GM19035 (cell line): ENCODE measurements around the gene HYCC1.
"Not testable (repeated sequence)": the region's sequence is repeated elsewhere in the genome, so short reads cannot be mapped to it uniquely, and the experiment has no call there.

Experiments used
- ATAC-seq: cut with Tn5 transposase; IDR thresholded peaks from one replicate; pipeline ENCODE4 v1.9.1; 2021; ENCODE audit not compliant: unreplicated experiment

HYCC1 gene

DNA sequence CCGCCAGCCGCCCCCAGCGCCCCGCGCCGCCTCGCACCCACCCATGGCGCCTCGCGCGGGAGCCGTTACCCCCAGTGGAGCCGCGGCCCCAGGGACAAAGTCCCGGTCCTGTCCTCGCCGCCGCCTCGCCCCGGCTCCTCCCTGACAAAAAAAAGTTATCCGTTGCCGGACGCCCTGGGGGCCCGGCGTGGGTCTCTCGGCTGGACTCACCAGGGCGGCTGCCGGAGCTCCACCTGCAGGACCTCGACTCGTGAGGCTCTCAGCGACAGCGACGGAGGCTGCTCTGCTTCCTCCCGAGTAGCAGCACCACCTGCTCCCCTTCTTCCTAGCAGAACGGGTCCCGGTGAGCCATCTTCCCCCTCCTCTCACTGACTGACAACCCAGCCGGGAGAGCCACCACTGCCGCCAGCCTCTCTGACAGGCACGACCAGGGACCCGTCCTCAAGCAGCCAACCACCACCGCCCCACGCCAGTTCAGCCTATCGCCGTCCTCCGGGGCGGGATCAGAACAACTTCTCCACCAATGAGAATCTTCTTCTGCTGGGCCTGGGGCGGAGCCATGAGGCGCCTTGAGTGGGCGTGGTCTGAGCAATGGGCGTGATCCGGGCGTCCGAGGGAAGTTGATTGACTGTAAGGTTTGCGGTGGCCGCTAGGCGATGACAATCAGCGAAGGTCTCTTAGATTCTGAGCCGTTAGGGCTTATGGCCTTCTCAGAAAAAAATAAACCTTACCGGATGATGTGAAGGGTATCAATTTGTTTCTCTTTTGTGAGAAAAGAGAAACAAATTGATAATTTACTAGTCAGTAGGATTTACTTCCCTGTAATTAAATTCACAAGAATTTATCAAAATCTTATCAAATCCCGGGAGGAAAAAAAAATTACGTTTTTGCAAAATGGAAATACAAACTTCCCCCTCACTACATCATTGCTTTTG, at the start of gene HYCC1:
Gene HYCC1 (minus strand): TSS at position 416 of the 935 bp plus-strand sequence. CDS start 23,019 bp downstream, outside the sequence.
- ATAC-seq, result peak; percentile 96

DNA sequence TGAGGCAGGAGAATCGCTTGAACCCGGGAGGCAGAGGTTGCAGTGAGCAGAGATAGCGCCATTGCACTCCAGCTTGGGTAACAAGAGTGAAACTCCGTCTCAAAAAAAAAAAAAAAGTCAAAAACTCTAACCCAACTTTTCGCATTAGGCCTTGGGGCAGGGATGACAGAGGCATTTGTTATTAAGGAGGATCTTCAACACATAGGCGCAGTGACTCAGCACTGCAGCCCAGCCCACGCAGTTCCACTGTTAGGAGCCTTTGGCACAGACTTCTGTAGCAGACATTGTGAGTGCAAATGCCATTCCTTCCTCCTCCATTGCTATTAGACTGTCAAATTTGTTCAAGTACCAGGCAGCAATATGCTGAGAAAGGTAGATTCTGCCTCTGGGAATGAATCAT, 48.5 kb upstream of the HYCC1 start:
- no peak for ATAC-seq

DNA sequence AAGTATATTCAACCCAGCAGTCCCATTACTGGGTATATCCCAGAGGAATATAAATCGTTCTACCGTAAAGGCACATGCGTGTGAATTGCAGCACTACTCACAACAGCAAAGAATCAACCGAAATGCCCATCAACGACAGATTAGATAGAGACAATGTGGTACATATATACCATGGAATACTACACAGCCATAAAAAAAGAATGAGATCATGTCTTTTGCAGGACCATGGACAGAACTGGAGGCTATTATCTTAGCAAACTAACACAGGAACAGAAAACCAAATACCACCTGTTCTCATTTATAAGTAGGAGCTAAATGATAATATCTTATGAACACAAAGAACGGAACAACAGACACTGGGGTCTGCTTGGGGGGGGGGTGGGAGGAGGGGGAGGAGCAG, 47.4 kb upstream of the HYCC1 start:
- ATAC-seq, result no peak

DNA sequence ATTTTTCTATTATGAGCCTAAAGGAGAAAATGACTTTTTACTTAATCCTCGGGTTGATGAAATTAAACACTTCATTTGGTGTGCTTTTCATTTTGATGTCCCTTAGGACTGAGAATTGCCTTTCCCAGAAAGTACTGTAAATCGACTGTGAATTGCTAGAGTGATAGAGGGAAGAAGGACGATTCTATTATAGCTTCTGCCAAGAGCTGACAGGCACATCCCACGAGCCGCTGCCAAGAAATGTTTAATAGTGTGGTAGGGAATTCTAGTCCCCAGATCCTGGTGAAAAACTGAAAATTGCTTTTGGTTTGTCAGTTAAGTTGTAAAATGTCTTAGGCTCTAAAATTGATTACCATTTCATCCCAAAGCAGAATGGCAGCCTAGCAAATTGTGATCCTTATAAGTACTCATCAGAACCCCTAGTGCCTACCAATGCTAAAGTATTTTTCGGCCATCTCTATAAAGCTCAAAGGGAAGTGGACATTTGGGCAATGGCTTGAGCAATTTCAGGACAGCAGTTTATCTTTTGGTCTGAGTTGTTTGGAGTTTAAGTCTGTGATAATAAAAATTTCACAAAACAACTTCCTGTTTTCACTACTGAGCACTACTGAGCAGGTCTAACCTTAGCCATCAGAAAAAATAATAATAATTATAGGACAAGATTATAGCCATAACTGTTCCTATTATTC, 44.6 kb upstream of the HYCC1 start:
- no peak for ATAC-seq

DNA sequence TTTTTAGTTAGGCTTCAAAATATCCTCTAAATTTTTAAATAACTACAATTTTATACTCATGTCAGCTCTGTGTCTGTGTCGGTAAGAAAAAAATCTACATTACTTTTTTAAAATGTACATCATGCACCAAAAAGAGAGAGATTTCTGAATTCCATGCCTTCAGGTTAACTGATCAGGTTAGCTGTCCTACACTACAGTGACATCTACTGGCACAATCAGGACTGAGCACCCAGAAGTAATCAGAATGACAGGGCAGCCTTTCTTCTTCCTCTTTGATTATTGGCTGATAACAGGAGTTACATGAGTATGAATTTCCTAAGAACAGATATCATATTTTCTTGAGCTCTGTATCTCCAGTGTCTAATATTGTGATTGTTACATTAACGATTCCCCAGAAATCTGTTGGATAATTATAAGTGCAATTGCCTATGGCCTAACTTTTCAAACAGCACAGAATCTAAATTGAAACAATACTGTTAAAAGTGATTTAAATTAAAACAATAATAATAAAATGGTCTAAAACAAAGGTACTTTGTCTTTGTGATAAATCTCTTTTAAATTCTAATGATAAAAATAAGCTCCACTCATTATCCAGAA, 41.8 kb upstream of the HYCC1 start:
- peak; percentile 87 for ATAC-seq

DNA sequence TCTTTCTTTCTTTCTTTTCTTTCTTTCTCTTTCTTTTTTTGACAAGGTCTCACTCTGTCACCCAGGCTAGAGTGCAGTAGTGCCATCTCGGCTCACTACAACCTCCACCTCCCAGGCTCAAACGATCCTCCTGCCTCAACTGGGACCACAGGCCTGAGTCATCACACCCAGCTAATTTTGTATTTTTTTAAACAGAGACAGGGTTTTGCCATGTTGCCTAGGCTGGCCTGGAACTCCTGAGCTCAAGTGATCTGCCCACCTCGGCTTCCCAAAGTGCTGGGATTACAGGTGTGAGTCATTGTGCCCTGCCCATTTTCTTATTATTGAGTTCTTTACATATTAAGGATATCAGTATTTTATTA, 37.2 kb upstream of the HYCC1 start:
- not testable (repeated sequence) for ATAC-seq

DNA sequence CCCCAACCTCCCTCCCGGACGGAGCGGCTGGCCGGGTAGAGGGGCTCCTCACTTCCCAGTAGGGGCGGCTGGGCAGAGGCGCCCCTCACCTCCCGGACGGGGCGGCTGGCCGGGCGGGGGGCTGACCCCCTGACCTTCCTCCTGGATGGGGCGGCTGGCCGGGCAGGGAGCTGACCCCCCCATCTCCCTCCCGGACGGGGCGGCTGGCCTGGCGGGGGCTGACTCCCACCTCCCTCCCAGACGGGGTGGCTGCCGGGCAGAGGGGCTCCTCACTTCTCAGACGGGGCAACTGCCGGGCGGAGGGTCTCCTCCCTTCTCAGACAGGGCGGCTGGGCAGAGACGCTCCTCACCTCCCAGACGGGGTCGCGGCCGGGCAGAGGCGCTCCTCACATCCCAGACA, 32.4 kb upstream of the HYCC1 start:
- ATAC-seq, result not testable (repeated sequence)

DNA sequence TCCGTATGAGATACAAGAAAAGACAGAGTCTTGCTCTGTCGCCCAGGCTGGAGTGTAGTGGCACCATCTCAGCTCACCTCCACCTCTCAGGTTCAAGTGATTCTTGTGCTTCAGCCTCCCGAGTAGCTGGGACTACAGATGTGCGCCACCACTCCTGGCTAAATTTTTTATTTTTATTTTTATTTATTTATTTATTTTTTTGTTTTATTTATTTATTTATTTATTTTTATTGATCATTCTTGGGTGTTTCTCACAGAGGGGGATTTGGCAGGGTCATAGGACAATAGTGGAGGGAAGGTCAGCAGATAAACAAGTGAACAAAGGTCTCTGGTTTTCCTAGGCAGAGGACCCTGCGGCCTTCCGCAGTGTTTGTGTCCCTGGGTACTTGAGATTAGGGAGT, 31.2 kb upstream of the HYCC1 start:
- ATAC-seq, result not testable (repeated sequence)

DNA sequence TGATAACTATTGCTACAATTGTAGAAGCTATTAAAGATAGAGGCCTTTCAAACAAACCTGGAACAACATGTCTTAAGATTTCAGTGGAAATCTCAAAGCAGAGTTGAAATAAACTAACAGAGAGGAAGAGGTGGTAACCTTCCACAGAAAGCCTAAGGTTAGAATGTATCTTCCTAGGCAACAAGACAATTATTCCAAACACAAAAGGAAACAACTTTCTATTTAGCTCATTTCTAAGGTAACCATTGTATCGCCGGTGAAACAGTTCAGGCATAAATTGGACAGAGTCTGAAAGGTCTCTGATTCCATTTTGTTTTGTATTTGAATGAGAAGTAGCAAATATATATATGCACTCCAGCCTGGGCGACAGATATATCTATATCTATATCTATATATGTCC, 30.7 kb upstream of the HYCC1 start:
- ATAC-seq, result no peak

DNA sequence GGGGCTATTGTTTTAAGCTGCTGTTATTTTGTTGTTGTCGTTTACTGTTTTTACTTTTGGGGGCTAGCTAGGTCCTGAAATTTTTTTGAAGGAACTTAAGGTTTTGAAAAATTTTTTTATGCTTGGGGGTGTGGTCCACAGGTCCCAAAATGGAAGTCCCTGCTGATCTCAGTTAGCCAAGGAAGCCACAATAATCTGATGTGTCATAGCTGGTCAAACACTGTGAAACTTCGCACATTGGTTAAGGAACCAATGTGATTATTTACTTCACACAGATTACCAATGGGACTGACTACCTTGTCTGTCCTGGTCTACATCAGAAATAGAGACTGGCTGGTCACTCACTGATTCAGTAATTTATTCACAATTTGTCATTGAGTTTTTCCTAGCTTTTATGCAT, 29.5 kb upstream of the HYCC1 start:
- no peak for ATAC-seq

DNA sequence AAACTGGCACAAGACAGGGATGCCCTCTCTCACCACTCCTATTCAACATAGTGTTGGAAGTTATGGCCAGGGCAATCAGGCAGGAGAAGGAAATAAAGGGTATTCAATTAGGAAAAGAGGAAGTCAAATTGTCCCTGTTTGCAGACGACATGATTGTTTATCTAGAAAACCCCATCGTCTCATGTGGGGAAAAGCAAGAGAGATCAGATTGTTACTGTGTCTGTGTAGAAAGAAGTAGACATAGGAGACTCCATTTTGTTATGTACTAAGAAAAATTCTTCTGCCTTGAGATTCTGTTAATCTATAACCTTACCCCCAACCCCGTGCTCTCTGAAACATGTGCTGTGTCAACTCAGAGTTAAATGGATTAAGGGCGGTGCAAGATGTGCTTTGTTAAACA, 25.7 kb upstream of the HYCC1 start:
- ATAC-seq, result not testable (repeated sequence)

DNA sequence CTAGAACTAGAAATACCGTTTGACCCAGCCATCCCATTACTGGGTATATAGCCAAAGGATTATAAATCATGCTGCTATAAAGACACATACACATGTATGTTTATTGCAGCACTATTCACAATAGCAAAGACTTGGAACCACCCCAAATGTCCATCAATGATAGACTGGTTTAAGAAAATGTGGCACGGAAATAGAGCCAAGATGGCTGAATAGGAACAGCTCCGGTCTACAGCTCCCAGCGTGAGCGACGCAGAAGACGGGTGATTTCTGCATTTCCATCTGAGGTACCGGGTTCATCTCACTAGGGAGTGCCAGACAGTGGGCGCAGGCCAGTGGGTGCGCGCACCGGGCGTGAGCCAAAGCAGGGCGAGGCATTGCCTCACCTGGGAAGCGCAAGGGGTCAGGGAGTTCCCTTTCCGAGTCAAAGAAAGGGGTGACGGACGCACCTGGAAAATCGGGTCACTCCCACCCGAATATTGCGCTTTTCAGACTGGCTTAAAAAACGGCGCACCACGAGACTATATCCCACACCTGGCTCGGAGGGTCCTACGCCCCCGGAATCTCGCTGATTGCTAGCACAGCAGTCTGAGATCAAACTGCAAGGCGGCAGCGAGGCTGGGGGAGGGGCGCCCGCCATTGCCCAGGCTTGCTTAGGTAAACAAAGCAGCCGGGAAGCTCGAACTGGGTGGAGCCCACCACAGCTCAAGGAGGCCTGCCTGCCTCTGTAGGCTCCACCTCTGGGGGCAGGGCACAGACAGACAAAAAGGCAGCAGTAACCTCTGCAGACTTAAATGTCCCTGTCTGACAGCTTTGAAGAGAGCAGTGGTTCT, 21.8 kb upstream of the HYCC1 start:
- ATAC-seq, result not testable (repeated sequence)

DNA sequence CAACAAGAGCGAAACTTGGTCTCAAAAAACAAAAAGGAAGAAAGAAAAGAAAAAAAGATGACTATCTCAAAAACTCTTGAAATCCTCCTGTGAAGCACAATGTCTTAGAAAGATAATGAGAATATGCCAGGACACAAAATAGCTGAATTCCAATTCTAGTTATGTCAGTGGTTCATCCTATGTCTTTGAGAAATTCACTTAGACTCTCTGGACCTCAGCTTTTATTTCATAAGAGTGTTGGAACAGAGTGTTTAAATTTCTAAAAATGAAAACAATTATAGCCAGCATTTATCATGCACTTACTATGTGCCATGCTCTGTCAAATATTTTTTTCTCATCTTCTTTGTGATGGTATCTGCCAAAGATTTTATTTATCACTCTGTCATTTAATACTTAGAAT, 13.3 kb upstream of the HYCC1 start:
- no peak for ATAC-seq

DNA sequence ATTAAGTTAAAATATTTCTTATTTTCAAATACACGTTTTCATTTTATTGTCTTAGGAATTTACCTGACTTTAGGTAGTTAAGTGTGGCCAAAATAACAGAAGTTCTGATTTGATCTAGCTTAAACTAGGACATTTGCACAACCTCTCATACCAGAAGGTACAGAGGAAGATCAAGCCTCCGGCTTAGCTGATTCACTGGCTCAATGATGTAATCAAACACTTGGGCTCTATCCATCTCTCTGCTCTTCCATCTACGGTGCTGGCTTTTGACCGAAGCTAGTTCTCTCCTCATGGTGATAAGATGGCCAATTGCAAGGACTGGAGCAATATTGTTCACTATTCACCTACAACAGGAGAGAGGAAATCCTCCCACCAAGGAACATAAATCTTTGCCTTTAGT, 12.2 kb upstream of the HYCC1 start:
- no peak for ATAC-seq

DNA sequence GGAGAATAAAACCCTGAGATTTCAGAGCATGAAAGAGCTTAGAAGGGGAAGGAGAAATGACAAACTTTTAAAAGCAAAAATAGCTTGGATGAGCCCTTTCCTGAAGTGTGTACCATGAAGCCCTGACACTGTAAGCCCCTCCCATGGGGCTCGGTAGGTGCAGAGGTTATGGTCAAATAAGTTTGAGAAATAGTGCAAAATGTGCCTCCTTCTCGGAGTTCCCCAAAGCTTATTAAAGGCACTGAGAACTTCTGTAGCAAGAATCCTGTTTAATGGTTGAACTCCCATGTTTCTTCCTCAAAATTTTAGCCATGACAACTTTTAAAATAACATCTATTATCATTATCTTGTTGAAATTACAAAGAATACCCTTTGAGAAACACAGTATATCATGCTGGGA, 10.5 kb upstream of the HYCC1 start:
- no peak for ATAC-seq

DNA sequence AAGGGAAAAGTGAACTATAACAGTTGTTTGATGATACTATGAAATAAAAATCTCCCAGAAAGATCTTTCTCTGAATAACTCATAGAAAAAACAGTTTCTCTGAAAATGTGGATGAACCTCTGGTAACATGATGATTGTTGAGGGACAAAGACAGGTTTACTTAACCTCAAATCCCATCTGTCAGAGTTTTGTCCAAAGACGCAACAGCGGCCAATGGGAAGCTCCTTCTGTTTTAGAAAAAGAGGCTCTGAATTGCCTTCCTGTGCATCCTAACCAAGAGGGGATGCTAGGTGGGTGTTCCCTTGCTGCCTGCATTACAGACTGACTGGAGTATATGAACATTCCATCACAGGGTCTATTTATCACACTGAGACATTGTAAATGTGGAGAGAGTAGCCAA, 8.9 kb upstream of the HYCC1 start:
- ATAC-seq, result no peak

DNA sequence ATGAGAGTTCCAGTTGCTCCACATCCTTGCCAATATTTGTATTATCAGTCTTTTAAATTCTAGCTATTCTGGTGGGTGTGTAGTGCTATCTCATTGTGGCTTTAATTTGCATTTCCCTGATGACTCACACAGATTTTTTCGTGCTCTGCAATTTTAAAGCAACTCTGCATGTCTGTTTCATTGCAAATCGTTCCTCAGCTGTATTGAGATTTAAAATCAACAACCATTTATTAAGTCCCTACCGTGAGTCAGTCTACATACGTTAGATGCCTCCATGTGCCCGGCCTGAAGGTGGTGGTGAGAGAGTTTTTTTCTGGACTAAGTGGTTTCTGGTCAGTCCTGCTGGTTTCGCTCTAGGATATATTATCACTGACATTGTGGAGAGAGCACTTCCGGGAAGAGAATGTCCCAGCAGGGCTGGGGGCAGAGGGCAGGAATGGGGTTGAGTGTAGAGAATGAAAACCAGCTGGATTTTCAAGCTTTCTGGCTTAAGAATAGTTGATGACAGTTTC, 8.4 kb upstream of the HYCC1 start:
- ATAC-seq, result no peak

DNA sequence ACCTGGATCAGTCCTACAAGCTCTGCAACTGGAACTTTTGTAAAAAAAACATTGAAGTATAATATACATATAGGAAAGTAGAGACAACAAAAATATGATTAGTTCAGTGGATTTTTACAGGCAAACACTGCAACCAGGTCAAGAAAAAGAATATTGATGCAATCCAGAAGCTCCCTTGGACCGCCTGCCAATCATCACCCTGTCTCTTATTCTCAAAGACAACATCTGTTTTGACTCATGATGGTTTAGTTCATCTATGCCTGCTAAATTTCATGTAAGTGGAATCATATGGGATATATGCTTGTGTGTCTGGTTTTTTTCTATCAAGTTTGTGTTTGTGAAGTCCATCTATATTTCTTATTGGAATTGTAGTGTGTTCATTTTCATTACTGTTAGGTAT, 7.7 kb upstream of the HYCC1 start:
- ATAC-seq, result no peak

DNA sequence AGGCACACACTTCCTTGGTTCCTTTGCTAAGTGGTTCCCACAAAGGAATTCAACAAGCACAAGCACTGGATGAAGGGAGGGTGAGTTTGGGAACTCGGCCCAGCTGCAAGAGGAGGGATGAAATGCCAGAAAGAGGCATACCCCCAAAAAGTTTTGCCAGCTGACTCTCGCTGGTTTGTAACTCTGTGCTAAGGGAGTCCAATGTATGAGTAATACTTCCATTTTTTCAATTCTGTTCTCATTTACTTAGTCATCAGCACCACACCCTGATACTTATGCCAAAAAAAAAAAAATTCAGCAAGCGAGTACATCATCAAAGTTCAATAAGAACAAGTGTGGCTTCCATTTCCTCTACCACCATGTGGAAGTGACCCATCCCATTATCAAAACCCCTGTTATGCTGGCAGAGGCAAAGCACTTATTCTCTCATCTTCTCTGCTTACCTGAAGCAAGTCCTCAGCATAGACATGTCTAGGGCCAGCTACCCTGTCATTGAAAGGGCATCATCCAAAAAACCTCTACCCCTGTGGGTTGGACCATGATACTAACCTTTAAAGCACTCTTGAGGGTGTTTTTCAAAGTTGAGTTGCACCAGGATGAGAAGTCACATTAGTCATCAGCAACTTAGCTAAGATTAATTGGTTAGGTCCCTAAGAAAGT, 6.9 kb upstream of the HYCC1 start:
- no peak for ATAC-seq

DNA sequence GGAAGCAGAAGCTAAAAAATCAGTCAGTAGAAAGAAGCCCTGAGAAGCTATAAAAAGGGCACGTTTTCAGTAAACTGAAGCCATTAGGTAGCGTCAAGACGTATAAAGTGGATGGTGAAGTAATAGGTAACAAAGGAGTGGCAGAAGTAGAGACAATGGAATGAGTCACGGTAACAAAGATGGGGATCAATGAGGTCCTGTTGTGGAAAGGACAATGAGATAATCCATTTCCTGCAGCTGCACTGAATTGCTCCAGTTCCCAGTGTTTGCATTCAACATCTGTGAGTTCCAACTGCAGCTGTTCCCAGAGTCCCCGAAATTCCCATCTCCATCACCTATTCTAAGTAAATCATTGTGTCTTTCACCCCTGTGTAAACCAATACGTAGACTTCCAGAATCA, 4.8 kb upstream of the HYCC1 start:
- no peak for ATAC-seq
